Type B pancreatic cell (in vitro differentiated cells): ENCODE measurements around the gene SLC25A27. TPM values are rescaled to one million over a fixed set of nuclear protein-coding genes. Genes with fewer than 3 reads are reported as not detected.

Experiments used
- DNase-seq: peaks from one replicate; pipeline ENCODE4 v3.0.0; 2021; ENCODE audit warnings: mixed read lengths; ENCODE audit not compliant: unreplicated experiment; ENCODE audit errors: extremely low spot score
- H3K27ac Mint-ChIP-seq: 2 replicates; pipeline ENCODE4 v1.8.0; 2021; ENCODE audit warnings: mild to moderate bottlenecking, mixed read lengths
- H3K27me3 Mint-ChIP-seq: 2 replicates; pipeline ENCODE4 v1.8.0; 2021; ENCODE audit warnings: mixed read lengths
- H3K36me3 Mint-ChIP-seq: 2 replicates; pipeline ENCODE4 v1.8.0; 2021; ENCODE audit warnings: mixed read lengths
- H3K4me1 Mint-ChIP-seq: one replicate; pipeline ENCODE4 v1.8.0; 2021; ENCODE audit warnings: mixed read lengths; ENCODE audit not compliant: unreplicated experiment
- H3K4me3 Mint-ChIP-seq: 2 replicates; pipeline ENCODE4 v1.8.0; 2021; ENCODE audit warnings: mild to moderate bottlenecking, mixed read lengths
- H3K9me3 Mint-ChIP-seq: 2 replicates; pipeline ENCODE4 v1.8.0; 2021; ENCODE audit warnings: mixed read lengths
- long read RNA-seq: library from polyadenylated mRNA; unstranded; transcript quantifications from one replicate; pipeline ENCODE4 v2.0.0, GENCODE V29; 2020
- total RNA-seq: library from RNA; stranded (reverse); gene quantifications from 2 replicates; pipeline ENCODE4 v1.2.1, GENCODE V29; 2021; ENCODE audit warnings: low replicate concordance
- TF ChIP-seq, protein P1 (sequence below): fragments of 200-600 bp; sonication (generic); conservative IDR thresholded peaks from 2 replicates; pipeline ENCODE4 v1.5.0; 2021; ENCODE audit warnings: antibody characterized with exemption, mild to moderate bottlenecking

The SLC25A27 gene, protein sequence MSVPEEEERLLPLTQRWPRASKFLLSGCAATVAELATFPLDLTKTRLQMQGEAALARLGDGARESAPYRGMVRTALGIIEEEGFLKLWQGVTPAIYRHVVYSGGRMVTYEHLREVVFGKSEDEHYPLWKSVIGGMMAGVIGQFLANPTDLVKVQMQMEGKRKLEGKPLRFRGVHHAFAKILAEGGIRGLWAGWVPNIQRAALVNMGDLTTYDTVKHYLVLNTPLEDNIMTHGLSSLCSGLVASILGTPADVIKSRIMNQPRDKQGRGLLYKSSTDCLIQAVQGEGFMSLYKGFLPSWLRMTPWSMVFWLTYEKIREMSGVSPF
- 8.7 and 18.1 TPM in 2 replicates for total RNA-seq
- long read RNA-seq = 0 reads

DNA sequence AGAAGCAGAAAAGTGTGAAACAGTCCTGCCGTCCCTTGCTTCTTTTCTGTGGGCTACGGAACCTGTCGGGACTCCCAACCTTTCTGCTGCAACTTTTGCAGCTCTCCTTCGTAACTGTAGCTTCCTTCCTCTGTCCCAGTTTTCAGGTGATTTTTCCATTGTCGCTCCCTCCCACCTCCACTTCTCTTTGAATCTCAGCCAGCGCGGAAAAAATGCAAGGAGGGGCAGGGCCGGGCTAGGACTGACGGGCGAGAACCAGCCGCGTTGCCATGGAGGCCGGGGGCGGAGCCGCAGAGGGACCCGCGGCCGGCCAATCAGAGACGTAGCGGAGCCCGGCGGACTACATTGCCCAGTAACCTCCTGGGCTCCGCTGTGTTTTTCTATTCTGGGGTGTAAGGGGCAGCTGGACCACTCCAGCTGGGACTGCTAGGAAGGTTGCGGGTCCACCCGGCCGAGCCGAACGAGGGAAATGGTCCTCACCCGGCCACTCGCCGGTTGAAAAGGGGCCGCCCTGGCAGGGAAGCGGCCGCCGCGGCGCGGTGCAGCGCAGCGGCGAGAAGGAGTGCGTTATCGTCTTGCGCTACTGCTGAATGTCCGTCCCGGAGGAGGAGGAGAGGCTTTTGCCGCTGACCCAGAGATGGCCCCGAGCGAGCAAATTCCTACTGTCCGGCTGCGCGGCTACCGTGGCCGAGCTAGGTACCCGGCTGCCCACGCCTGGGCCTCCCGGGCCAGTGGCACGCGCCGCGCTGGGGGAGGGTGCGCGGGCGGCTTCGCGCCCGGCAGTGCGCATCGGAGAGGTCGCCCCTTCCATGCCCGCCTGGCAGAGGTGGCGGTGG lies at the start of gene SLC25A27, which contains the start of gene CYP39A1:
SLC25A27 (plus strand) TSS at position 373 of the 836 bp plus-strand sequence; CDS start at position 591, 218 bp downstream.
CYP39A1 (minus strand) TSS at position 216 of the 836 bp plus-strand sequence. CDS start 236 bp downstream, outside the sequence.
- H3K9me3 Mint-ChIP-seq = no peaks in the 10 kb centered on the region
- peaks cover 15% of the 10 kb centered on the region for H3K27me3 Mint-ChIP-seq
- H3K27ac Mint-ChIP-seq = peak within 1 kb of the TSS; percentile 91
- peak within 1 kb of the TSS; percentile 95 for H3K4me3 Mint-ChIP-seq
- peak; percentile 95 for DNase-seq
- H3K4me1 Mint-ChIP-seq = peaks cover 26% of the 10 kb centered on the region
- TF ChIP-seq, protein P1, sequence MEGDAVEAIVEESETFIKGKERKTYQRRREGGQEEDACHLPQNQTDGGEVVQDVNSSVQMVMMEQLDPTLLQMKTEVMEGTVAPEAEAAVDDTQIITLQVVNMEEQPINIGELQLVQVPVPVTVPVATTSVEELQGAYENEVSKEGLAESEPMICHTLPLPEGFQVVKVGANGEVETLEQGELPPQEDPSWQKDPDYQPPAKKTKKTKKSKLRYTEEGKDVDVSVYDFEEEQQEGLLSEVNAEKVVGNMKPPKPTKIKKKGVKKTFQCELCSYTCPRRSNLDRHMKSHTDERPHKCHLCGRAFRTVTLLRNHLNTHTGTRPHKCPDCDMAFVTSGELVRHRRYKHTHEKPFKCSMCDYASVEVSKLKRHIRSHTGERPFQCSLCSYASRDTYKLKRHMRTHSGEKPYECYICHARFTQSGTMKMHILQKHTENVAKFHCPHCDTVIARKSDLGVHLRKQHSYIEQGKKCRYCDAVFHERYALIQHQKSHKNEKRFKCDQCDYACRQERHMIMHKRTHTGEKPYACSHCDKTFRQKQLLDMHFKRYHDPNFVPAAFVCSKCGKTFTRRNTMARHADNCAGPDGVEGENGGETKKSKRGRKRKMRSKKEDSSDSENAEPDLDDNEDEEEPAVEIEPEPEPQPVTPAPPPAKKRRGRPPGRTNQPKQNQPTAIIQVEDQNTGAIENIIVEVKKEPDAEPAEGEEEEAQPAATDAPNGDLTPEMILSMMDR = no peak
- H3K36me3 Mint-ChIP-seq = peaks cover 8% of the 10 kb centered on the region

DNA sequence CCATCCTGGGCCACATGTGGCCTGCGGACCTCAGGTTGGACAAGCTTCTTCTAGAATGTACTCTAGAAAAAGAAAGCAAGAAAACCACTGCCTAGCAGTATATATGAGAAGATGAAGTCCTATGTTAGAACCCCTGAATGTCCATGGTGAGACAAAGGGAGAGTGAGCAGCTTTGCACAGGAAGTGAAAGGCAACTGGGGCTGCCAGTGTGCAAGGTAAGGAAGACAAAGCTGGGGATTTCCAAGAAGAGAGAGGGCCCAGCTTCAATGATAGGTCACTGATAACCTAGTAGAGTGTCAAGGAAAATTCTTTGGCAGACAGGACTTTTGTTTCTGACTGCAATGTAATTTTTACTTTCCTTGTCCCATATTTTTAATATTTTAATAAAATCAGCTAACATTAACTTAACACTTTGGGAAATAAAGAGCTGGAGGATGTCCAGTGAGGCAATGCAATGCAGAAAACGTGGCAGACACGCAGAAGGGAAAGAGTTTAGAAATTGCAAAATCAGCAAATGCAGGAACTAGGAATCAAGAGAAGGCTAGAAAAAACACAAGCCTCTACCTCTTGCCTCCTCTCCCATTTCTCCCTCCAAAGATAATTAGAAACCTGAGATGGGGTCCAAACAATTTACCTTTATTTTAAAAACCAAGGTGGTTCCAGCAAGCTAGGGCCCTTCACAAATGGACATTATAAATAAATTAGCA lies 47.5 kb upstream of the SLC25A27 start:
- Mint-ChIP-seq H3K9me3 (no peaks in the 10 kb centered on the region), H3K27ac (no peak overlapping the region), H3K27me3 (no peaks in the 10 kb centered on the region), H3K4me1 (no peaks in the 10 kb centered on the region), H3K36me3 (peaks cover 8% of the 10 kb centered on the region), H3K4me3 (no peak overlapping the region)
- DNase-seq = no peak
- TF ChIP-seq, protein P1 = no peak

DNA sequence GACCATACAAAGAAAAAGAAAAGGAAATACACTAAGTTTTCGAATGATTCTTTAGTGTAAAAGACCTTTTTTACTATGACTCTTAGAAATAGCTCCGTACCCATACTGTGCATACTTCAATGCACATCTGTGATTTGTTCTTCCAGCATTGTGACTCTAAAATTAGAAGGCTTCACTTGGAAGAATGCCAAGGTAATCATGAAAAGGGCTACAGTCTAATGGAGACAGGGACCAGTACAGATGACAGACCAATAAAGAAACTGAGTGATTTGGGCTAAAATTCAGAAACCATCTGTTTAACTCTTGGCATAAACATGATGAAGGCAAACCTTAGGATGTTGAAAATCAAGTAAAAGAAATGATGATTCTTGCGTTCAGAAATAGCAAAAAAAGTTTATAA lies 46.4 kb upstream of the SLC25A27 start:
- H3K4me1 Mint-ChIP-seq = no peaks in the 10 kb centered on the region
- no peaks in the 10 kb centered on the region for H3K36me3 Mint-ChIP-seq
- no peak overlapping the region for H3K4me3 Mint-ChIP-seq
- no peak overlapping the region for H3K27ac Mint-ChIP-seq
- H3K9me3 Mint-ChIP-seq = no peaks in the 10 kb centered on the region
- TF ChIP-seq, protein P1 = no peak
- no peak for DNase-seq
- H3K27me3 Mint-ChIP-seq = no peaks in the 10 kb centered on the region

DNA sequence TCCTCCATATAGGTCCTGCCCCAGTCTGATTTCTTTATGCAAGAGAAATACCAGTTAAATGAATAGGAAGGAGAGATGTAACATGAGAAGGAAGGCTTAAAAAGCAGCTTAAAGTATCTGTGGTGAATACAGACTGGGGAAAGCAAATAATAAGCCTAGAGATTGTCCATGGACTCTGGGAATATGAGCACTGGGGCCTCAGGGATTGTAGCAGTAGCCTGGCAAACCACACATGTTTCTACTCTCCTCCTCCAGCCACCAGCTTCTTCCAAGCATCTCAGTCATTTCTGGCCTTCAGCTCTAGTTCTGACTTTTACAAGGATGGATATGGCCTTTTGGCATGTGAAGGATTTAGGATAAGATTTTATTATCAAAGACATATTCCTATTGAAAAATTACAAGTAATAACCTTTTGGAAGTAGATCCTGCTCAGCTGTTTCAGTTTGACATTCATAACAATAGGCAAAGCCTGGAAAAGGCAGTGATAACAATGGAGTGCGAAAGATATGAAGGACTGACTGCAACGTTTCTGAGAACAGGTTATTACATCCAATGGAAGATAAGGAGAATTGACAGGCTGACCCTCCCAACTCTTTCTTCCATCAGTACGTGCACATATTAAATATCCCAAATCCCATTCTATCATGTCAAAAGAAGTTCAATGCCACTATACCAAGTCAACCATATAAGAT lies 41.8 kb upstream of the SLC25A27 start:
- H3K4me3 Mint-ChIP-seq = no peak overlapping the region
- H3K36me3 Mint-ChIP-seq = no peaks in the 10 kb centered on the region
- no peaks in the 10 kb centered on the region for H3K9me3 Mint-ChIP-seq
- TF ChIP-seq, protein P1 = no peak
- H3K27me3 Mint-ChIP-seq = no peaks in the 10 kb centered on the region
- DNase-seq = no peak
- H3K27ac Mint-ChIP-seq = no peak overlapping the region
- H3K4me1 Mint-ChIP-seq = no peaks in the 10 kb centered on the region

DNA sequence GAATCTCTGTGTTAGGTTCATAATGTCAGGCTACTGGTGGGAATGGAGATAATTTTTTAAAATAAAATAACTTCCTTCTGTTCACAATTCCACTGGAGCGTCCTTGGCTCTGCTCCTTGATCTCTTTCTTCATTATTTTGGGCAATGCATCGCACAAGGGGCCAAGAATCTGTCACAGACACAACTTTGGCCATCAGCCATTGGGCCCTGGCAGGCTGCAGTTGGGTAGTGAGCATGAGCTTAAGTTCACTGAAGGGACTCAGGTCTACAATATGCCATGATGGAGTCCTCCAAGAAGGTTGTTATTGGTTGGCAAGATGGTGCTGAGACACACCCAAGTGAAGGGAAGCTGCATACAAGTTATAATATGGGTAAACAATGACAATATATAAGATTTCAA lies 40.1 kb upstream of the SLC25A27 start:
- Mint-ChIP-seq H3K36me3 (no peaks in the 10 kb centered on the region), H3K27me3 (no peaks in the 10 kb centered on the region)

More for the DNA sequence above, 40.1 kb upstream of the SLC25A27 start:
- H3K9me3 Mint-ChIP-seq = no peaks in the 10 kb centered on the region
- TF ChIP-seq, protein P1 = no peak
- H3K27ac Mint-ChIP-seq = no peak overlapping the region
- no peak overlapping the region for H3K4me3 Mint-ChIP-seq
- H3K4me1 Mint-ChIP-seq = no peaks in the 10 kb centered on the region
- DNase-seq = no peak
